ENCODE data around the gene CNTNAP2.

DNA sequence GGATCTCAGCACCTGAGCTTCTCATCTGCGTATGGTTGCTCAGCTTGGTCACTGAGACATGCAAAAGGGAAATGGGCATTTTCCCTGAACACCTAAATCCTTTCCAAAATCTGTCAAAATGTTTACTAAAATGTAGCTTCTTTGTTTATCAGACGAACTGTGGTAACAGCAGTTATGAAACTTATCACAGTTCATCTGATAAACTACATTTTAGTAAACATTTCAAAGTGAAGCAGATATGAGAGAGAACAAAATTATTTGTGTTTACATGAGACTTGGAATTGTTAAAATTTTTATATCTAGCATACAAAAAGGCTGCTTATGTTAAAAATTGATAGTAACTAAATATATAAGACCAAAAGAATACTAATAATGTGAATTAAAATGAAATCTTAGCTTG, 1900.5 kb downstream of the CNTNAP2 start:
- TF ChIP-seq CTCF (IDR thresholded peaks at IDR 0.05) (no peak), POLR2A (IDR thresholded peaks at IDR 0.05) (no peak), EP300 (IDR thresholded peaks at IDR 0.05) (no peak), POLR2AphosphoS5 (IDR thresholded peaks at IDR 0.05) (no peak)

Data from stomach (tissue), 4 donors.